HG03097 (cell line): ENCODE results near the gene NPHP4.
"Not testable (repeated sequence)": the region's sequence is repeated elsewhere in the genome, so short reads cannot be mapped to it uniquely, and the experiment has no call there.

ENCODE experiments used
- ATAC-seq: cut with Tn5 transposase; IDR thresholded peaks from one replicate; pipeline ENCODE4 v1.9.1; 2021; ENCODE audit not compliant: unreplicated experiment, low FRiP score

NPHP4 gene

GRCh38 chr1:5938101-5938646 is 54.1 kb downstream of the NPHP4 start:
- no peak for ATAC-seq

GRCh38 chr1:5937373-5937857 is 54.8 kb downstream of the NPHP4 start:
- no peak for ATAC-seq

GRCh38 chr1:5936621-5937372 is 55.4 kb downstream of the NPHP4 start:
- no peak for ATAC-seq

- ATAC-seq: no peak
These were observed 56.1 kb downstream of the NPHP4 start for GRCh38 chr1:5936126-5936525.

- ATAC-seq: no peak
These were observed 57.2 kb downstream of the NPHP4 start for GRCh38 chr1:5935026-5935425.

GRCh38 chr1:5934058-5934884 is 58.0 kb downstream of the NPHP4 start:
- no peak for ATAC-seq

- ATAC-seq: no peak
These were observed 58.6 kb downstream of the NPHP4 start for GRCh38 chr1:5933676-5934057.

GRCh38 chr1:5933050-5933449 is 59.2 kb downstream of the NPHP4 start:
- ATAC-seq: no peak

GRCh38 chr1:5928714-5929400 is 63.4 kb downstream of the NPHP4 start:
- ATAC-seq: no peak

GRCh38 chr1:5927506-5928370 is 64.5 kb downstream of the NPHP4 start:
- no peak for ATAC-seq

GRCh38 chr1:5926686-5927435 is 65.4 kb downstream of the NPHP4 start:
- ATAC-seq: no peak

- ATAC-seq: not testable (repeated sequence)
These were observed 69.4 kb downstream of the NPHP4 start for GRCh38 chr1:5922700-5923330.

- ATAC-seq: no peak
These were observed 70.6 kb downstream of the NPHP4 start for GRCh38 chr1:5921671-5922070.

- no peak for ATAC-seq
These were observed 71.1 kb downstream of the NPHP4 start for GRCh38 chr1:5921129-5921528.

- no peak for ATAC-seq
These were observed 72.0 kb downstream of the NPHP4 start for GRCh38 chr1:5920201-5920600.

GRCh38 chr1:5918275-5918649 is 74.0 kb downstream of the NPHP4 start:
- ATAC-seq: no peak

GRCh38 chr1:5917591-5918274 is 74.5 kb downstream of the NPHP4 start:
- ATAC-seq: no peak

GRCh38 chr1:5917281-5917590 is 75.0 kb downstream of the NPHP4 start:
- ATAC-seq: no peak
